HCT116 (cell line): ENCODE results near the gene AXIN2. TPM values are rescaled to one million over a fixed set of nuclear protein-coding genes. Genes with fewer than 3 reads are reported as not detected.

Experiments
- ATAC-seq: fragments of 200-7000 bp; cut with Tn5 transposase; 2 replicates; pipeline ENCODE4 v1.9.1; 2020; ENCODE audit warnings: mild to moderate bottlenecking, moderate library complexity
- BruUV-seq: library from RNA; stranded (reverse); fragments of 400-500 nt; replicated peaks from 2 replicates; lab custom pipeline; 2021; lab: Mats Ljungman, UMichigan
- CTCF ChIA-PET: fragments of 300-600 bp; sonication (Branson Sonifier 250); formaldehyde crosslinking; loops from one replicate; lab custom pipeline; 2021; ENCODE audit warnings: antibody characterized with exemption; lab: Charles Lee
- POLR2A ChIA-PET: fragments of 300-600, 350-600 bp; sonication (Branson Sonifier 250); formaldehyde crosslinking; loops from one replicate; lab custom pipeline; 2021; ENCODE audit warnings: antibody characterized with exemption; lab: Charles Lee
- RAD21 ChIA-PET, 2 experiments: fragments of 300-600 bp; sonication (Branson Sonifier 250); formaldehyde crosslinking; loops; one replicate each; lab custom pipeline; 2023; ENCODE audit warnings: low total read pairs in 2 of 2; ENCODE audit not compliant: uncharacterized antibody in 2 of 2, unreplicated experiment in 2 of 2, low non-redundant PET in 1 of 2; lab: Charles Lee
- DNase-seq: peaks from one replicate; pipeline ENCODE4 v3.0.0-alpha.2; 2010; ENCODE audit warnings: low read depth, low spot score
- H2AFZ ChIP-seq: fragments of 200-600 bp; shearing (Covaris generic), sonication (generic); 2 replicates; pipeline ENCODE4 v1.6.1; 2017; ENCODE audit warnings: low read depth, mixed run types, mixed read lengths, antibody characterized with exemption, low read length; ENCODE audit not compliant: poor library complexity, severe bottlenecking
- H3K27ac ChIP-seq: 2 replicates; pipeline ENCODE4 v1.5.1; 2012; ENCODE audit warnings: low read depth, low read length
- H3K27me3 ChIP-seq: fragments of 200-600 bp; sonication (generic); 2 replicates; pipeline ENCODE4 v1.6.1; 2016; ENCODE audit warnings: mixed run types, low read length, mixed read lengths; ENCODE audit not compliant: insufficient read depth
- H3K36me3 ChIP-seq, 2 experiments: fragments of 200-500 bp in 1 of 2; fragments of 200-600 bp in 1 of 2; sonication (Bioruptor generic) in 1 of 2; sonication (generic) in 1 of 2; 2 replicates each; pipeline versions ENCODE4 v1.5.1 to v1.6.1; 2014 to 2016; ENCODE audit warnings: low read length in 2 of 2, inconsistent platforms in 1 of 2, mixed read lengths in 1 of 2, mixed run types in 1 of 2; ENCODE audit not compliant: insufficient read depth in 2 of 2, control insufficient read depth in 1 of 2
- H3K4me1 ChIP-seq, 2 experiments: fragments of 200-600 bp in 1 of 2; sonication (generic) in 1 of 2; 2 replicates each; pipeline versions ENCODE4 v1.5.1 to v1.6.1; 2012 to 2017; ENCODE audit warnings: low read length in 2 of 2, inconsistent platforms in 1 of 2, mild to moderate bottlenecking in 1 of 2, mixed read lengths in 1 of 2, mixed run types in 1 of 2, moderate library complexity in 1 of 2; ENCODE audit not compliant: insufficient read depth in 2 of 2, control insufficient read depth in 1 of 2
- H3K4me2 ChIP-seq: fragments of 200-600 bp; sonication (generic); 2 replicates; pipeline ENCODE4 v1.6.1; 2017; ENCODE audit warnings: mixed run types, low read length, mixed read lengths
- H3K4me3 ChIP-seq, 2 experiments: fragments of 200-600 bp in 1 of 2; sonication (generic) in 1 of 2; replicated peaks in 1 of 2; 2 replicates each; pipeline ENCODE4 v1.5.1; 2011 to 2016; ENCODE audit warnings: low read length in 2 of 2, control low read depth in 1 of 2, low read depth in 1 of 2, mild to moderate bottlenecking in 1 of 2, mixed read lengths in 1 of 2, mixed run types in 1 of 2
- H3K79me2 ChIP-seq: fragments of 200-600 bp; sonication (generic); 2 replicates; pipeline ENCODE4 v1.6.1; 2017; ENCODE audit warnings: mild to moderate bottlenecking, mixed run types, low read length, moderate library complexity, mixed read lengths; ENCODE audit not compliant: insufficient read depth
- H3K9ac ChIP-seq: fragments of 200-600 bp; sonication (generic); 2 replicates; pipeline ENCODE4 v1.6.1; 2016; ENCODE audit warnings: low read length, mixed read lengths
- H3K9me2 ChIP-seq: fragments of 200-600 bp; sonication (generic), shearing (Covaris generic); 2 replicates; pipeline ENCODE4 v1.6.1; 2017; ENCODE audit warnings: mixed run types, mild to moderate bottlenecking, moderate library complexity; ENCODE audit not compliant: insufficient read depth
- H3K9me3 ChIP-seq, 2 experiments: fragments of 200-500 bp in 1 of 2; fragments of 200-600 bp in 1 of 2; sonication (Bioruptor generic) in 1 of 2; sonication (generic) in 1 of 2; 2 replicates each; pipeline ENCODE4 v1.6.1; 2014 to 2017; ENCODE audit warnings: low read length in 2 of 2, mixed read lengths in 2 of 2, inconsistent platforms in 1 of 2, low read depth in 1 of 2, mild to moderate bottlenecking in 1 of 2, mixed run types in 1 of 2, moderate library complexity in 1 of 2; ENCODE audit not compliant: control insufficient read depth in 1 of 2, insufficient read depth in 1 of 2
- H4K20me1 ChIP-seq: fragments of 200-600 bp; sonication (generic), shearing (Covaris generic); 2 replicates; pipeline ENCODE4 v1.6.1; 2017; ENCODE audit warnings: mixed run types, mild to moderate bottlenecking, moderate library complexity; ENCODE audit not compliant: insufficient read depth
- EGR1 ChIP-seq: IDR thresholded peaks from 2 replicates; pipeline ENCODE4 v1.6.1; 2012; ENCODE audit warnings: low read depth
- EZH2phosphoT487 ChIP-seq: fragments of 200-600 bp; IDR thresholded peaks from 2 replicates; pipeline ENCODE4 v1.6.1; 2018; ENCODE audit warnings: antibody characterized with exemption, borderline replicate concordance
- FOSL1 ChIP-seq: IDR thresholded peaks from 2 replicates; pipeline ENCODE4 v1.6.1; 2012; ENCODE audit warnings: low read depth
- JUND ChIP-seq: IDR thresholded peaks from 2 replicates; pipeline ENCODE4 v1.6.1; 2012
- MAX ChIP-seq: IDR thresholded peaks from 2 replicates; pipeline ENCODE4 v1.6.1; 2012
- POLR2A ChIP-seq: IDR thresholded peaks from 2 replicates; pipeline ENCODE4 v1.7.0; 2011; ENCODE audit warnings: borderline replicate concordance; ENCODE audit not compliant: insufficient read depth, insufficient read length; ENCODE audit errors: extremely low read depth
- RAD21 ChIP-seq: IDR thresholded peaks from 2 replicates; pipeline ENCODE4 v1.6.1; 2012; ENCODE audit warnings: low read depth, mild to moderate bottlenecking
- SP1 ChIP-seq: IDR thresholded peaks from 2 replicates; pipeline ENCODE4 v1.6.1; 2012; ENCODE audit warnings: low read depth
- SRF ChIP-seq: IDR thresholded peaks from 2 replicates; pipeline ENCODE4 v1.6.1; 2012; ENCODE audit warnings: low read depth
- intact Hi-C: fragments of 100-400 bp; cut with micrococcal nuclease; formaldehyde crosslinking; loops from 2 replicates; pipeline ENCODE4 v1.10.0; 2022
- total RNA-seq: library from RNA; stranded (reverse); gene quantifications from one replicate; pipeline ENCODE4 v1.2.1, GENCODE V29; 2021; ENCODE audit not compliant: unreplicated experiment

AXIN2 gene
- total RNA-seq, 1 experiment from 2014 or later, result 7.1 TPM

GRCh38 chr17:65542610-65543009 is 18.8 kb downstream of the AXIN2 start:
- ChIA-PET POLR2A (no interaction called here), RAD21 (no interaction called here), CTCF (interaction anchor here (1.7 kb wide), 1 partner anchor 248 kb away, joined by 5 read pairs; no protein-coding TSS in a partner anchor)
- Histone ChIP-seq H3K4me2 (peak overlapping the region; percentile 14; the same call in 1 of the 2 replicates), H3K9ac (no peak overlapping the region), H3K4me3 (no peak overlapping the region), H3K4me1 (peaks cover 18 to 28% of the 10 kb centered on the region in 2 experiments; a peak in 3 of 4 replicates), H3K27me3 (no peaks in the 10 kb centered on the region), H3K79me2 (no peaks in the 10 kb centered on the region), H3K9me3 (no peaks in the 10 kb centered on the region), H3K36me3 (peaks cover 0 to 45% of the 10 kb centered on the region in 2 experiments; a peak in 2 of 4 replicates), H3K27ac (no peak overlapping the region), H4K20me1 (no peaks in the 10 kb centered on the region), H2AFZ (no peak overlapping the region), H3K9me2 (no peaks in the 10 kb centered on the region)
- no TSS peak for BruUV-seq
- ATAC-seq (no peak), DNase-seq (no peak)
- intact Hi-C loops, result no loop called here
- TF ChIP-seq FOSL1, result peak; percentile 53; the same call in 1 of the 2 replicates
- no peak for TF ChIP-seq EZH2phosphoT487
- TF ChIP-seq MAX, result no peak
- TF ChIP-seq JUND, result peak; percentile 56; the same call in 1 of the 2 replicates

GRCh38 chr17:65542067-65542466 is 19.4 kb downstream of the AXIN2 start:
- Histone ChIP-seq H2AFZ (no peak overlapping the region), H3K27me3 (no peaks in the 10 kb centered on the region), H4K20me1 (no peaks in the 10 kb centered on the region), H3K36me3 (peaks cover 0 to 50% of the 10 kb centered on the region in 2 experiments; a peak in 2 of 4 replicates), H3K4me1 (peaks cover 13 to 23% of the 10 kb centered on the region in 2 experiments; a peak in 3 of 4 replicates), H3K9me3 (no peaks in the 10 kb centered on the region), H3K4me2 (no peak overlapping the region), H3K9ac (no peak overlapping the region), H3K4me3 (no peak overlapping the region), H3K27ac (no peak overlapping the region), H3K9me2 (no peaks in the 10 kb centered on the region), H3K79me2 (no peaks in the 10 kb centered on the region)
- DNase-seq, result no peak
- RAD21 ChIA-PET, result no interaction called here
- intact Hi-C loops, result no loop called here
- POLR2A ChIA-PET, result no interaction called here
- BruUV-seq, result no TSS peak
- TF ChIP-seq FOSL1 (no peak), EGR1 (no peak), MAX (no peak), SP1 (no peak), RAD21 (no peak), POLR2A (no peak), SRF (no peak)
- ATAC-seq, result no peak
- CTCF ChIA-PET, result interaction anchor here (1.7 kb wide), 1 partner anchor 248 kb away, joined by 5 read pairs; no protein-coding TSS in a partner anchor
